HG03025 (cell line): ENCODE results near the gene CERS6.
A peak's percentile ranks its signal among the peaks of the same experiment; 100 is the strongest.

Experiments used
- ATAC-seq: cut with Tn5 transposase; IDR thresholded peaks from one replicate; pipeline ENCODE4 v1.9.1; 2021; ENCODE audit warnings: mild to moderate bottlenecking, moderate library complexity; ENCODE audit not compliant: unreplicated experiment, low FRiP score

CERS6 gene

GRCh38 chr2:168687314-168687713 lies 231.2 kb downstream of the CERS6 start:
- no peak for ATAC-seq

GRCh38 chr2:168690381-168690885 lies 234.4 kb downstream of the CERS6 start:
- ATAC-seq = no peak

- no peak for ATAC-seq
These were observed 235.1 kb downstream of the CERS6 start for GRCh38 chr2:168691221-168691620.

GRCh38 chr2:168692132-168692744 lies 236.2 kb downstream of the CERS6 start:
- no peak for ATAC-seq

GRCh38 chr2:168694173-168694572 lies 238.1 kb downstream of the CERS6 start:
- ATAC-seq = no peak

- ATAC-seq = no peak
These were observed 238.8 kb downstream of the CERS6 start for GRCh38 chr2:168694866-168695265.

- ATAC-seq = no peak
These were observed 241.6 kb downstream of the CERS6 start for GRCh38 chr2:168697668-168698121.

- ATAC-seq = no peak
These were observed 242.9 kb downstream of the CERS6 start for GRCh38 chr2:168698969-168699368.

GRCh38 chr2:168699844-168700417 lies 243.9 kb downstream of the CERS6 start:
- ATAC-seq = no peak

- no peak for ATAC-seq
These were observed 244.7 kb downstream of the CERS6 start for GRCh38 chr2:168700615-168701245.

GRCh38 chr2:168702579-168702978 lies 246.5 kb downstream of the CERS6 start:
- ATAC-seq = no peak

GRCh38 chr2:168703926-168704325 lies 247.9 kb downstream of the CERS6 start:
- ATAC-seq = no peak

- no peak for ATAC-seq
These were observed 249.7 kb downstream of the CERS6 start for GRCh38 chr2:168705534-168706470.

GRCh38 chr2:168706806-168707205 lies 250.7 kb downstream of the CERS6 start:
- ATAC-seq = no peak

- no peak for ATAC-seq
These were observed 252.0 kb downstream of the CERS6 start for GRCh38 chr2:168708080-168708479.

- no peak for ATAC-seq
These were observed 254.8 kb downstream of the CERS6 start for GRCh38 chr2:168710754-168711467.

GRCh38 chr2:168712053-168712452 lies 256.0 kb downstream of the CERS6 start:
- ATAC-seq = peak; percentile 97

- no peak for ATAC-seq
These were observed 257.3 kb downstream of the CERS6 start for GRCh38 chr2:168713325-168713724.

GRCh38 chr2:168715849-168716248 lies 259.8 kb downstream of the CERS6 start:
- ATAC-seq = no peak

GRCh38 chr2:168716839-168717238 lies 260.8 kb downstream of the CERS6 start:
- no peak for ATAC-seq
